ENCODE data around the gene ST6GALNAC5. TPM values are rescaled to one million over a fixed set of nuclear protein-coding genes. Genes with fewer than 3 reads are reported as not detected.

Gene ST6GALNAC5
- total RNA-seq, 1 donor from 2014 or later, result 9.5 TPM

DNA sequence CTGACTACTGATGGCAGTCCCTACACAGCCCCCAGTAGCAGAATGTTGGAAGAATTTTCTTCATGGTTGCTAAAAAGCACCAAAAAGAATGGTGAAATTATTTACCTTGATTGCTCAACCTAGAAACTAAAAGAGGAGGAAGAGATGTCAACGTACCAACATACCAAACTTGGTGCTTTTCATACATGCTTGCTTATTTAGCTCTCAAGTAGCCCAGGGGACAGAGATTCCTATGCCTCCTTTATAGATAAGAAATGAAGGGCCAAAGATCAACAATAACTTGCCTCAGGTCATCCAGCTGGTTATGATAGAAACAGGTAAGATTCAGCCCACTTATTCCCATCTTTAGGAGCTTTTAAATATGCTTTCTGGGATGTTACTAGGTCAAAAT is 181.3 kb downstream of the ST6GALNAC5 start:
- Mint-ChIP-seq H3K27ac (no peak overlapping the region), H3K27me3 (no peaks in the 10 kb centered on the region), H3K9me3 (ENCODE audit: low read depth) (no peaks in the 10 kb centered on the region), H3K4me1 (ENCODE audit: low read depth) (no peaks in the 10 kb centered on the region), H3K36me3 (ENCODE audit: insufficient read depth) (no peaks in the 10 kb centered on the region), H3K4me3 (ENCODE audit: low read depth) (no peak overlapping the region)
- no peak for DNase-seq (ENCODE audit: low spot score, unreplicated experiment)
- TF ChIP-seq, protein P1, sequence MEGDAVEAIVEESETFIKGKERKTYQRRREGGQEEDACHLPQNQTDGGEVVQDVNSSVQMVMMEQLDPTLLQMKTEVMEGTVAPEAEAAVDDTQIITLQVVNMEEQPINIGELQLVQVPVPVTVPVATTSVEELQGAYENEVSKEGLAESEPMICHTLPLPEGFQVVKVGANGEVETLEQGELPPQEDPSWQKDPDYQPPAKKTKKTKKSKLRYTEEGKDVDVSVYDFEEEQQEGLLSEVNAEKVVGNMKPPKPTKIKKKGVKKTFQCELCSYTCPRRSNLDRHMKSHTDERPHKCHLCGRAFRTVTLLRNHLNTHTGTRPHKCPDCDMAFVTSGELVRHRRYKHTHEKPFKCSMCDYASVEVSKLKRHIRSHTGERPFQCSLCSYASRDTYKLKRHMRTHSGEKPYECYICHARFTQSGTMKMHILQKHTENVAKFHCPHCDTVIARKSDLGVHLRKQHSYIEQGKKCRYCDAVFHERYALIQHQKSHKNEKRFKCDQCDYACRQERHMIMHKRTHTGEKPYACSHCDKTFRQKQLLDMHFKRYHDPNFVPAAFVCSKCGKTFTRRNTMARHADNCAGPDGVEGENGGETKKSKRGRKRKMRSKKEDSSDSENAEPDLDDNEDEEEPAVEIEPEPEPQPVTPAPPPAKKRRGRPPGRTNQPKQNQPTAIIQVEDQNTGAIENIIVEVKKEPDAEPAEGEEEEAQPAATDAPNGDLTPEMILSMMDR (IDR thresholded peaks at IDR 0.05; ENCODE audit: unreplicated experiment), result no peak

DNA sequence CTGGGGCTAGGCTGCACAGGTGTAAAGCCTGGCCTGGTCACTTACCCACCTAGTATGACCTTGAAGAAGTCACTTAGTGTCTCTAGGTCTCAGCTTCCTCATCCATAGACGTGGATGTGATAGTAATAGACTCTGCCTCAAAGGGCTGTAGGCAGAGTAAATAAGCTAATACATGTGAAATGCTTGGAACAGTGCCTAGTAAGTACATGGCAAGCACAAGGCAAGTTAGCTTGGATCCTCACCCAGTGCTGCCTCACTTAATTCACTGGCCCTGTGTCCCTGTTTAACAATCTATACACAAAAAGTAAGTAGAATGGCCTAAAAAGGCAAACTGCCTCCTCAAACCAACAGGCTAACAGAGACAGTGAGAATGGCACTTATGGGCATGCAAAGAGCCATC is 184.1 kb downstream of the ST6GALNAC5 start:
- no peak for DNase-seq (ENCODE audit: low spot score, unreplicated experiment)
- TF ChIP-seq, protein P1 (IDR thresholded peaks at IDR 0.05; ENCODE audit: unreplicated experiment), result no peak
- Mint-ChIP-seq H3K27me3 (no peaks in the 10 kb centered on the region), H3K4me3 (ENCODE audit: low read depth) (no peak overlapping the region), H3K27ac (no peak overlapping the region), H3K4me1 (ENCODE audit: low read depth) (no peaks in the 10 kb centered on the region), H3K36me3 (ENCODE audit: insufficient read depth) (no peaks in the 10 kb centered on the region), H3K9me3 (ENCODE audit: low read depth) (no peaks in the 10 kb centered on the region)

GRCh38 chr1:77056525-77056924 is 189.2 kb downstream of the ST6GALNAC5 start:
- H3K9me3 Mint-ChIP-seq (ENCODE audit: low read depth), result no peaks in the 10 kb centered on the region
- H3K4me1 Mint-ChIP-seq (ENCODE audit: low read depth), result peaks cover 6% of the 10 kb centered on the region
- no peak overlapping the region for H3K27ac Mint-ChIP-seq
- TF ChIP-seq, protein P1 (IDR thresholded peaks at IDR 0.05; ENCODE audit: unreplicated experiment), result no peak
- no peaks in the 10 kb centered on the region for H3K36me3 Mint-ChIP-seq (ENCODE audit: insufficient read depth)
- H3K4me3 Mint-ChIP-seq (ENCODE audit: low read depth), result no peak overlapping the region
- no peaks in the 10 kb centered on the region for H3K27me3 Mint-ChIP-seq
- no peak for DNase-seq (ENCODE audit: low spot score, unreplicated experiment)

DNA sequence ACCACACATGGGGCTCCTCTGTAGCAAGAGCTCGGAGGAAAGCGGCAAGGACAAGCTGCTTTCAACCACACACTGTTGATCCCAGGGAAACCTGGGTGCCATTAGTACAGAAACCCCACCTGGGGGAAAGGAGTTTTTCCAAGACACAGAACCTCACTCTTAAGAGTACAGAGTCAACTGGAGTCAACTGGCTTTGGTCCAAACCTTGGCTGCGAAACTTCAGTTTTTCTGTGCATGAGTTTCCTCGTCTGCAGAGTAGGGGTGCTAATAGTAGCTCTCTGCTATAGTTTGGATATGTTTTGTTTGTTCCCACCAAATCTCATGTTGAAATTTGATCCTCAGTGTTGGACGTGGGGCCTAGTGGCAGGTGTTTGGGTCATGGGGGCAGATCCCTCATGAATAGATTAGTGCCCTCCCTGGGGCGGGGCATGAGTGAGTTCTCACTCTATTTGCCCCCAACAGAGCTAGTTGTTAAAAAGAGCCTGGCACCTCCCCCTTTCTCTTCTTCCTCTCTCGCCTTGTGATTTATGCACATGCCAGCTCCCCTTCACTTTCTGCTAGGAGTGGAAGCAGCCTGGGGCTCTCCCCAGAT is 190.8 kb downstream of the ST6GALNAC5 start:
- H3K27ac Mint-ChIP-seq, result no peak overlapping the region
- H3K36me3 Mint-ChIP-seq (ENCODE audit: insufficient read depth), result no peaks in the 10 kb centered on the region
- no peak for DNase-seq (ENCODE audit: low spot score, unreplicated experiment)
- TF ChIP-seq, protein P1 (IDR thresholded peaks at IDR 0.05; ENCODE audit: unreplicated experiment), result no peak
- H3K4me3 Mint-ChIP-seq (ENCODE audit: low read depth), result no peak overlapping the region
- H3K9me3 Mint-ChIP-seq (ENCODE audit: low read depth), result no peaks in the 10 kb centered on the region
- H3K27me3 Mint-ChIP-seq, result no peaks in the 10 kb centered on the region
- H3K4me1 Mint-ChIP-seq (ENCODE audit: low read depth), result peaks cover 6% of the 10 kb centered on the region

GRCh38 chr1:77060000-77060399 is 192.7 kb downstream of the ST6GALNAC5 start:
- Mint-ChIP-seq H3K27ac (no peak overlapping the region), H3K36me3 (ENCODE audit: insufficient read depth) (no peaks in the 10 kb centered on the region), H3K4me3 (ENCODE audit: low read depth) (no peak overlapping the region), H3K4me1 (ENCODE audit: low read depth) (peaks cover 6% of the 10 kb centered on the region), H3K27me3 (no peaks in the 10 kb centered on the region), H3K9me3 (ENCODE audit: low read depth) (no peaks in the 10 kb centered on the region)
- TF ChIP-seq, protein P1 (IDR thresholded peaks at IDR 0.05; ENCODE audit: unreplicated experiment), result no peak
- DNase-seq (ENCODE audit: low spot score, unreplicated experiment), result no peak

All from progenitor cell of endocrine pancreas (in vitro differentiated cells).